HG03045 (cell line): ENCODE measurements around the gene NFATC3.
"Not testable (repeated sequence)": the region's sequence is repeated elsewhere in the genome, so short reads cannot be mapped to it uniquely, and the experiment has no call there.

Experiments used
- ATAC-seq: cut with Tn5 transposase; IDR thresholded peaks from one replicate; pipeline ENCODE4 v1.9.1; 2021; ENCODE audit warnings: mild to moderate bottlenecking, moderate library complexity; ENCODE audit not compliant: unreplicated experiment

Gene NFATC3

GRCh38 chr16:68088130-68088972, 3.2 kb downstream of the NFATC3 start:
- ATAC-seq = no peak

- ATAC-seq = no peak
Observed at GRCh38 chr16:68089067-68089466, 3.9 kb downstream of the NFATC3 start.

- no peak for ATAC-seq
Observed at GRCh38 chr16:68090130-68090529, 5.0 kb downstream of the NFATC3 start.

- no peak for ATAC-seq
Observed at GRCh38 chr16:68090533-68090932, 5.4 kb downstream of the NFATC3 start.

- no peak for ATAC-seq
Observed at GRCh38 chr16:68091380-68092261, 6.5 kb downstream of the NFATC3 start.

GRCh38 chr16:68092275-68092674, 7.1 kb downstream of the NFATC3 start:
- ATAC-seq = not testable (repeated sequence)

- no peak for ATAC-seq
Observed at GRCh38 chr16:68093816-68094613, 8.8 kb downstream of the NFATC3 start.

GRCh38 chr16:68094614-68094934, 9.4 kb downstream of the NFATC3 start:
- no peak for ATAC-seq

- ATAC-seq = no peak
Observed at GRCh38 chr16:68096491-68096890, 11.3 kb downstream of the NFATC3 start.

GRCh38 chr16:68097088-68097487, 11.9 kb downstream of the NFATC3 start:
- ATAC-seq = no peak

GRCh38 chr16:68097895-68098294, 12.7 kb downstream of the NFATC3 start:
- no peak for ATAC-seq

GRCh38 chr16:68100488-68100887, 15.3 kb downstream of the NFATC3 start:
- no peak for ATAC-seq

GRCh38 chr16:68105611-68106010, 20.4 kb downstream of the NFATC3 start:
- ATAC-seq = no peak

GRCh38 chr16:68107230-68107928, 22.2 kb downstream of the NFATC3 start:
- not testable (repeated sequence) for ATAC-seq

GRCh38 chr16:68109156-68109555, 24.0 kb downstream of the NFATC3 start:
- ATAC-seq = not testable (repeated sequence)

GRCh38 chr16:68110611-68111010, 25.4 kb downstream of the NFATC3 start:
- ATAC-seq = not testable (repeated sequence)

- ATAC-seq = no peak
Observed at GRCh38 chr16:68111379-68111778, 26.2 kb downstream of the NFATC3 start.

GRCh38 chr16:68113059-68113761, 28.0 kb downstream of the NFATC3 start:
- no peak for ATAC-seq

GRCh38 chr16:68113765-68114240, 28.6 kb downstream of the NFATC3 start:
- no peak for ATAC-seq

GRCh38 chr16:68114939-68115338, 29.8 kb downstream of the NFATC3 start:
- not testable (repeated sequence) for ATAC-seq
